Stimulated activated CD8-positive, alpha-beta memory T cell treated with anti-CD3 and anti-CD28 coated beads, Interleukin-12 subunit alpha, Interleukin-12 subunit beta, amount 100 ng/mL, for 1 hour (primary cell): Measurements from ENCODE around the gene ANKRD12.

Experiments
- DNase-seq: peaks from one replicate; pipeline ENCODE4 v3.0.0-alpha.2; 2020; ENCODE audit warnings: low read depth

The ANKRD12 gene

GRCh38 chr18:9188359-9189231 lies 52.0 kb downstream of the ANKRD12 start:
- no peak for DNase-seq

GRCh38 chr18:9189491-9189890 lies 52.9 kb downstream of the ANKRD12 start:
- no peak for DNase-seq

GRCh38 chr18:9191658-9192256 lies 55.2 kb downstream of the ANKRD12 start:
- no peak for DNase-seq

- DNase-seq = no peak
Observed at GRCh38 chr18:9193031-9193430, 56.5 kb downstream of the ANKRD12 start.

GRCh38 chr18:9196568-9196967 lies 60.0 kb downstream of the ANKRD12 start:
- DNase-seq = no peak

- no peak for DNase-seq
Observed at GRCh38 chr18:9199681-9200080, 63.1 kb downstream of the ANKRD12 start.

GRCh38 chr18:9201224-9201623 lies 64.6 kb downstream of the ANKRD12 start:
- no peak for DNase-seq

- DNase-seq = no peak
Observed at GRCh38 chr18:9204659-9205058, 68.1 kb downstream of the ANKRD12 start.

GRCh38 chr18:9206421-9206820 lies 69.8 kb downstream of the ANKRD12 start:
- DNase-seq = no peak

GRCh38 chr18:9209279-9209678 lies 72.7 kb downstream of the ANKRD12 start:
- DNase-seq = no peak

- no peak for DNase-seq
Observed at GRCh38 chr18:9210966-9211365, 74.4 kb downstream of the ANKRD12 start.

GRCh38 chr18:9211955-9212354 lies 75.4 kb downstream of the ANKRD12 start:
- DNase-seq = no peak

- no peak for DNase-seq
Observed at GRCh38 chr18:9215221-9215933, 78.8 kb downstream of the ANKRD12 start.

GRCh38 chr18:9216459-9216858 lies 79.9 kb downstream of the ANKRD12 start:
- DNase-seq = no peak

- DNase-seq = no peak
Observed at GRCh38 chr18:9217743-9218451, 81.3 kb downstream of the ANKRD12 start.

- no peak for DNase-seq
Observed at GRCh38 chr18:9221040-9221439, 84.5 kb downstream of the ANKRD12 start.

- no peak for DNase-seq
Observed at GRCh38 chr18:9221661-9222060, 85.1 kb downstream of the ANKRD12 start.

- DNase-seq = no peak
Observed at GRCh38 chr18:9223356-9223755, 86.8 kb downstream of the ANKRD12 start.

- no peak for DNase-seq
Observed at GRCh38 chr18:9226463-9226862, 89.9 kb downstream of the ANKRD12 start.

- no peak for DNase-seq
Observed at GRCh38 chr18:9231852-9232486, 95.4 kb downstream of the ANKRD12 start.

- no peak for DNase-seq
Observed at GRCh38 chr18:9232977-9233376, 96.4 kb downstream of the ANKRD12 start.
